IMR-90 (cell line): ENCODE measurements around the gene ZNF597. TPM values are rescaled to one million over a fixed set of nuclear protein-coding genes. Genes with fewer than 3 reads are reported as not detected.

Experiments
- ATAC-seq: fragments of 200-7000 bp; cut with Tn5 transposase; 2 replicates; pipeline ENCODE4 v1.9.1; 2020; ENCODE audit warnings: low read depth, mild to moderate bottlenecking, moderate library complexity
- BruUV-seq: library from RNA; stranded (reverse); fragments of 400-500 nt; replicated peaks from 2 replicates; lab custom pipeline; 2021; lab: Mats Ljungman, UMichigan
- CTCF ChIA-PET: fragments of 300-600 bp; formaldehyde crosslinking; extraction: SDS; loops from one replicate; lab custom pipeline; 2021; ENCODE audit warnings: antibody characterized with exemption; lab: Yijun Ruan, JAX
- POLR2A ChIA-PET: fragments of 300-600 bp; sonication (Branson Sonifier 250); formaldehyde crosslinking; loops from one replicate; lab custom pipeline; 2022; ENCODE audit warnings: antibody characterized with exemption; ENCODE audit not compliant: unreplicated experiment; lab: Charles Lee
- DNase-seq: peaks from one replicate; pipeline ENCODE4 v3.0.0; 2013
- H2AFZ ChIP-seq: replicated peaks from 2 replicates; pipeline ENCODE3; 2013; ENCODE audit warnings: low read length, mild to moderate bottlenecking; ENCODE audit not compliant: poor library complexity
- H2AK5ac ChIP-seq: 2 replicates; pipeline ENCODE4 v1.6.1; 2013; ENCODE audit warnings: low read depth, low read length, inconsistent platforms
- H2AK9ac ChIP-seq: replicated peaks from 2 replicates; pipeline ENCODE3; 2013; ENCODE audit warnings: mild to moderate bottlenecking, low read depth, low read length, moderate library complexity; ENCODE audit not compliant: poor library complexity
- H2BK120ac ChIP-seq: 2 replicates; pipeline ENCODE4 v1.6.1; 2013; ENCODE audit warnings: low read depth, low read length, inconsistent platforms
- H2BK15ac ChIP-seq: 3 replicates; pipeline ENCODE4 v1.6.1; 2013; ENCODE audit warnings: low read depth, low read length, inconsistent platforms
- H2BK20ac ChIP-seq: 2 replicates; pipeline ENCODE4 v1.6.1; 2013; ENCODE audit warnings: low read depth, mild to moderate bottlenecking, inconsistent platforms, low read length, moderate library complexity
- H2BK5ac ChIP-seq: 2 replicates; pipeline ENCODE4 v1.6.1; 2013; ENCODE audit warnings: mild to moderate bottlenecking, low read depth, low read length, inconsistent platforms; ENCODE audit not compliant: poor library complexity, severe bottlenecking
- H3K14ac ChIP-seq: replicated peaks from 2 replicates; pipeline ENCODE4 v1.6.1; 2013; ENCODE audit warnings: low read depth, low read length, inconsistent platforms
- H3K18ac ChIP-seq: 2 replicates; pipeline ENCODE4 v1.6.1; 2013; ENCODE audit warnings: low read depth, low read length, control low read depth
- H3K23ac ChIP-seq: 2 replicates; pipeline ENCODE4 v1.6.1; 2013; ENCODE audit warnings: low read depth, low read length, inconsistent platforms
- H3K27ac ChIP-seq: 2 replicates; pipeline ENCODE4 v1.5.1; 2013; ENCODE audit warnings: mild to moderate bottlenecking, control low read depth, low read length; ENCODE audit not compliant: insufficient read depth
- H3K27me3 ChIP-seq: 2 replicates; pipeline ENCODE4 v1.6.1; 2013; ENCODE audit warnings: low read length; ENCODE audit not compliant: control insufficient read depth, insufficient read depth
- H3K36me3 ChIP-seq: 2 replicates; pipeline ENCODE4 v1.6.1; 2013; ENCODE audit warnings: low read length, mixed read lengths; ENCODE audit not compliant: control insufficient read depth, insufficient read depth
- H3K4ac ChIP-seq: 2 replicates; pipeline ENCODE4 v1.6.1; 2013; ENCODE audit warnings: low read depth, low read length, inconsistent platforms
- H3K4me1 ChIP-seq: 2 replicates; pipeline ENCODE4 v1.6.1; 2013; ENCODE audit warnings: low read length, mixed read lengths; ENCODE audit not compliant: control insufficient read depth, insufficient read depth
- H3K4me2 ChIP-seq: 2 replicates; pipeline ENCODE4 v1.6.1; 2013; ENCODE audit warnings: low read depth, mild to moderate bottlenecking, control low read depth, low read length, moderate library complexity
- H3K4me3 ChIP-seq: 2 replicates; pipeline ENCODE4 v1.5.1; 2013; ENCODE audit warnings: low read depth, mild to moderate bottlenecking, control low read depth, low read length, moderate library complexity; ENCODE audit not compliant: insufficient read depth
- H3K56ac ChIP-seq: 2 replicates; pipeline ENCODE4 v1.6.1; 2013; ENCODE audit warnings: low read length, inconsistent platforms; ENCODE audit not compliant: insufficient read depth; ENCODE audit errors: extremely low read depth
- H3K79me1 ChIP-seq, 2 experiments: 2 replicates each; pipeline ENCODE4 v1.6.1; 2013; ENCODE audit warnings: low read length in 2 of 2, inconsistent platforms in 1 of 2, low read depth in 1 of 2
- H3K9ac ChIP-seq: 2 replicates; pipeline ENCODE4 v1.6.1; 2013; ENCODE audit warnings: low read depth, low read length, control low read depth
- H3K9me1 ChIP-seq: 2 replicates; pipeline ENCODE4 v1.6.1; 2013; ENCODE audit warnings: low read length, inconsistent platforms; ENCODE audit not compliant: insufficient read depth
- H3K9me3 ChIP-seq: 2 replicates; pipeline ENCODE4 v1.6.1; 2013; ENCODE audit warnings: low read length; ENCODE audit not compliant: control insufficient read depth, insufficient read depth
- H4K20me1 ChIP-seq: 2 replicates; pipeline ENCODE4 v1.6.1; 2013; ENCODE audit warnings: low read length, inconsistent platforms; ENCODE audit not compliant: insufficient read depth
- H4K5ac ChIP-seq: 2 replicates; pipeline ENCODE4 v1.6.1; 2013; ENCODE audit warnings: mild to moderate bottlenecking, low read depth, low read length, control low read depth
- H4K8ac ChIP-seq, 2 experiments: 2 replicates each; pipeline ENCODE4 v1.6.1; 2013; ENCODE audit warnings: low read depth in 2 of 2, low read length in 2 of 2, control low read depth in 1 of 2, inconsistent platforms in 1 of 2
- H4K91ac ChIP-seq: 2 replicates; pipeline ENCODE4 v1.6.1; 2013; ENCODE audit warnings: low read depth, low read length, inconsistent platforms; ENCODE audit not compliant: insufficient read depth
- BHLHE40 ChIP-seq: fragments of 150-350 bp; IDR thresholded peaks from 2 replicates; pipeline ENCODE4 v1.6.1; 2016; ENCODE audit warnings: mild to moderate bottlenecking, low read depth, low read length
- CEBPB ChIP-seq: IDR thresholded peaks from 2 replicates; pipeline ENCODE4 v1.6.1; 2012; ENCODE audit warnings: low read depth, low read length, improper control_type of control experiment
- CHD1 ChIP-seq: IDR thresholded peaks from 2 replicates; pipeline ENCODE4 v1.6.1; 2012; ENCODE audit warnings: low read depth, low read length, improper control_type of control experiment
- CTCF ChIP-seq: conservative IDR thresholded peaks from 2 replicates; pipeline ENCODE4 v1.5.1; 2012; ENCODE audit warnings: mild to moderate bottlenecking, low read depth, low read length, improper control_type of control experiment
- ELK1 ChIP-seq: fragments of 150-350 bp; IDR thresholded peaks from 2 replicates; pipeline ENCODE4 v1.6.1; 2016; ENCODE audit warnings: low read depth, mild to moderate bottlenecking, low read length, moderate library complexity, borderline replicate concordance
- FOS ChIP-seq: fragments of 150-350 bp; IDR thresholded peaks from 2 replicates; pipeline ENCODE4 v1.6.1; 2016; ENCODE audit warnings: low read depth, low read length
- MAFK ChIP-seq: IDR thresholded peaks from 2 replicates; pipeline ENCODE4 v1.6.1; 2012; ENCODE audit warnings: low read depth, low read length, improper control_type of control experiment
- MAZ ChIP-seq: IDR thresholded peaks from 2 replicates; pipeline ENCODE4 v1.6.1; 2012; ENCODE audit warnings: low read depth, mild to moderate bottlenecking, low read length, improper control_type of control experiment, moderate library complexity, borderline replicate concordance
- MXI1 ChIP-seq: IDR thresholded peaks from 2 replicates; pipeline ENCODE4 v1.6.1; 2012; ENCODE audit warnings: low read depth, mild to moderate bottlenecking, low read length, moderate library complexity, borderline replicate concordance
- NFE2L2 ChIP-seq: fragments of 150-350 bp; IDR thresholded peaks from 2 replicates; pipeline ENCODE4 v1.6.1; 2016; ENCODE audit warnings: low read depth, mild to moderate bottlenecking, low read length
- POLR2A ChIP-seq: IDR thresholded peaks from 2 replicates; pipeline ENCODE4 v1.6.1; 2012; ENCODE audit warnings: mild to moderate bottlenecking, low read depth, low read length
- RAD21 ChIP-seq: IDR thresholded peaks from 2 replicates; pipeline ENCODE4 v1.6.1; 2012; ENCODE audit warnings: low read length, improper control_type of control experiment
- RCOR1 ChIP-seq: IDR thresholded peaks from 2 replicates; pipeline ENCODE4 v1.6.1; 2012; ENCODE audit warnings: mild to moderate bottlenecking, low read length, improper control_type of control experiment; ENCODE audit not compliant: insufficient replicate concordance
- RFX5 ChIP-seq: IDR thresholded peaks from 2 replicates; pipeline ENCODE4 v1.8.0; 2012; ENCODE audit warnings: low read depth, mild to moderate bottlenecking, low read length, moderate library complexity
- SMC3 ChIP-seq: fragments of 150-350 bp; IDR thresholded peaks from 2 replicates; pipeline ENCODE4 v1.6.1; 2016; ENCODE audit warnings: low read depth, mild to moderate bottlenecking, antibody characterized with exemption, low read length, moderate library complexity
- WGBS, 2 experiments: methylation state at CpG; one replicate each; pipeline versions ENCODE4 v1.1.5 to v1.1.7; 2013; ENCODE audit warnings: missing lambda C conversion rate in 2 of 2; ENCODE audit not compliant: insufficient read length in 1 of 2; ENCODE audit errors: extremely low coverage in 2 of 2; 5-methylcytosine and 5-hydroxymethylcytosine counted together
- dilution Hi-C: fragments of 300-500 bp; cut with HindIII; formaldehyde crosslinking; loops from one replicate; pipeline ENCODE4 v1.14.3; 2018; ENCODE audit warnings: low sequenced_read_pairs; ENCODE audit not compliant: unreplicated experiment
- in situ Hi-C: fragments of 300-500 bp; cut with MboI; formaldehyde crosslinking; loops from 3 replicates; pipeline ENCODE4 v1.14.3; 2019; ENCODE audit warnings: low sequenced_read_pairs, inconsistent platforms, mixed read lengths
- intact Hi-C: fragments of 100-400 bp; cut with micrococcal nuclease; formaldehyde crosslinking; loops from 2 replicates; pipeline ENCODE4 v1.10.0; 2022
- polyA plus RNA-seq, 3 experiments: library from polyadenylated mRNA; depleted of rRNA; stranded (reverse); fragments of >200 nt; gene quantifications; 2 replicates each; pipeline ENCODE4 v1.2.3, GENCODE V29; 2012; ENCODE audit warnings: low replicate concordance in 1 of 3
- total RNA-seq: library from RNA; depleted of rRNA; stranded (reverse); fragments of >200 nt; gene quantifications from 2 replicates; pipeline ENCODE4 v1.2.3, GENCODE V29; 2012
- TF ChIP-seq, protein P1 (sequence below): fragments of 150-350 bp; IDR thresholded peaks from 2 replicates; pipeline ENCODE4 v1.6.1; 2017; ENCODE audit warnings: mild to moderate bottlenecking, antibody characterized with exemption, low read length, low read depth

The ZNF597 gene
- total and polyA plus RNA-seq, 2 of the 4 experiments (the other 2 are of a cell fraction): 0.91 to 3.0 TPM

GRCh38 chr16:3476409-3476808 lies 33.1 kb upstream of the ZNF597 start:
- peaks cover 15 to 78% of the 10 kb centered on the region in 2 experiments for H3K79me1 ChIP-seq
- H2AK5ac ChIP-seq: no peak overlapping the region
- H3K36me3 ChIP-seq: peaks cover 23% of the 10 kb centered on the region
- H3K23ac ChIP-seq: no peak overlapping the region
- DNase-seq (no peak), ATAC-seq (no peak)
- CTCF ChIA-PET: no interaction called here
- no peak overlapping the region for H3K18ac ChIP-seq
- no peak overlapping the region for H3K4me3 ChIP-seq
- in situ Hi-C loops: no loop called here
- H4K91ac ChIP-seq: no peak overlapping the region
- H2AK9ac ChIP-seq: no peak overlapping the region
- intact Hi-C loops: no loop called here
- no peak for TF ChIP-seq CHD1
- TF ChIP-seq CEBPB: no peak
- no peak for TF ChIP-seq RAD21
- TF ChIP-seq FOS: no peak
- no peak for TF ChIP-seq CTCF
- TF ChIP-seq BHLHE40: no peak
- TF ChIP-seq POLR2A: no peak
- TF ChIP-seq, protein P1, sequence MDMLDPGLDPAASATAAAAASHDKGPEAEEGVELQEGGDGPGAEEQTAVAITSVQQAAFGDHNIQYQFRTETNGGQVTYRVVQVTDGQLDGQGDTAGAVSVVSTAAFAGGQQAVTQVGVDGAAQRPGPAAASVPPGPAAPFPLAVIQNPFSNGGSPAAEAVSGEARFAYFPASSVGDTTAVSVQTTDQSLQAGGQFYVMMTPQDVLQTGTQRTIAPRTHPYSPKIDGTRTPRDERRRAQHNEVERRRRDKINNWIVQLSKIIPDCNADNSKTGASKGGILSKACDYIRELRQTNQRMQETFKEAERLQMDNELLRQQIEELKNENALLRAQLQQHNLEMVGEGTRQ: no peak
- TF ChIP-seq SMC3: no peak
- TF ChIP-seq NFE2L2: no peak
- TF ChIP-seq RCOR1: no peak
- no peak for TF ChIP-seq RFX5
- no peak for TF ChIP-seq MAFK
- no peak for TF ChIP-seq ELK1
- no peak for TF ChIP-seq MXI1
- no peak for TF ChIP-seq MAZ
- no peak overlapping the region for H3K56ac ChIP-seq
- H4K20me1 ChIP-seq: peaks cover 67% of the 10 kb centered on the region
- H3K27ac ChIP-seq: no peak overlapping the region
- WGBS, 2 experiments: no CpG with 5 or more reads among the region's 3 CpGs
- no peak overlapping the region for H2BK5ac ChIP-seq
- no peak overlapping the region for H2BK120ac ChIP-seq
- H3K4me2 ChIP-seq: no peak overlapping the region
- H3K27me3 ChIP-seq: no peaks in the 10 kb centered on the region
- no TSS peak for BruUV-seq
- no peak overlapping the region for H2BK20ac ChIP-seq
- no peak overlapping the region for H3K9ac ChIP-seq
- H4K8ac ChIP-seq: no peak overlapping the region
- H3K14ac ChIP-seq: no peak overlapping the region
- dilution Hi-C loops: no loop called here
- H2AFZ ChIP-seq: no peak overlapping the region
- POLR2A ChIA-PET: no interaction called here
- H4K5ac ChIP-seq: no peak overlapping the region
- H3K9me1 ChIP-seq: peaks cover 15% of the 10 kb centered on the region
- no peak overlapping the region for H3K4ac ChIP-seq
- no peaks in the 10 kb centered on the region for H3K4me1 ChIP-seq
- H2BK15ac ChIP-seq: no peak overlapping the region
- H3K9me3 ChIP-seq: no peaks in the 10 kb centered on the region
